MM.1S (cell line): Measurements from ENCODE around the gene DEPDC7.

Experiments
- EZH2phosphoT487 ChIP-seq: fragments of 300-600 bp; sonication (generic); IDR thresholded peaks from 2 replicates; pipeline ENCODE4 v1.6.1; 2018; ENCODE audit warnings: antibody characterized with exemption, low read length
- TF ChIP-seq, protein P1 (sequence below): fragments of 300-600 bp; sonication (generic); IDR thresholded peaks from 2 replicates; pipeline ENCODE4 v1.5.1; 2016; ENCODE audit warnings: antibody characterized with exemption, low read length, mixed read lengths

DNA sequence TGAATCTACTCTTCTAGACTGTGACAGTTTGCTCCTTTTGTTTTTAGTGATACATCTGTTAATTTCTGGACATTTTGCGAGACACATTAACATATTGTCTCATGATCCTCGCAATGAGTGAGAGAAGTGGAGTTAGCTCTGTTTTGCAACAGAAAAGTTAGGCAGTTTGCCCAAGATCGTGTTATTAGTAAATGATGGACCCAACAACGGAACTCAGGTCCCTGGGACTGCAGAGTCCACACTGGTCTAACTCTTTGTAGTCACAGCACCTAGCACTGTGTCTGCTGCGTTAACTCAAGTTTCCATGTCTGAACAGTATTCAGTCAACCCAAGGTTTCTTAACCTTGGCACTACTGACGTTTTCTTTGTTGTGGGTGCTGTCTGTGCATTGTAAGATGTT is 3.2 kb downstream of the DEPDC7 start:
- TF ChIP-seq, protein P1, sequence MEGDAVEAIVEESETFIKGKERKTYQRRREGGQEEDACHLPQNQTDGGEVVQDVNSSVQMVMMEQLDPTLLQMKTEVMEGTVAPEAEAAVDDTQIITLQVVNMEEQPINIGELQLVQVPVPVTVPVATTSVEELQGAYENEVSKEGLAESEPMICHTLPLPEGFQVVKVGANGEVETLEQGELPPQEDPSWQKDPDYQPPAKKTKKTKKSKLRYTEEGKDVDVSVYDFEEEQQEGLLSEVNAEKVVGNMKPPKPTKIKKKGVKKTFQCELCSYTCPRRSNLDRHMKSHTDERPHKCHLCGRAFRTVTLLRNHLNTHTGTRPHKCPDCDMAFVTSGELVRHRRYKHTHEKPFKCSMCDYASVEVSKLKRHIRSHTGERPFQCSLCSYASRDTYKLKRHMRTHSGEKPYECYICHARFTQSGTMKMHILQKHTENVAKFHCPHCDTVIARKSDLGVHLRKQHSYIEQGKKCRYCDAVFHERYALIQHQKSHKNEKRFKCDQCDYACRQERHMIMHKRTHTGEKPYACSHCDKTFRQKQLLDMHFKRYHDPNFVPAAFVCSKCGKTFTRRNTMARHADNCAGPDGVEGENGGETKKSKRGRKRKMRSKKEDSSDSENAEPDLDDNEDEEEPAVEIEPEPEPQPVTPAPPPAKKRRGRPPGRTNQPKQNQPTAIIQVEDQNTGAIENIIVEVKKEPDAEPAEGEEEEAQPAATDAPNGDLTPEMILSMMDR = no peak
- TF ChIP-seq EZH2phosphoT487 = no peak
